Breast epithelium (tissue), 3 donors: ENCODE data around the gene CD200R1L.

Experiments
- CTCF ChIP-seq, 3 donors: fragments of 450-650 bp; IDR thresholded peaks; one replicate each; pipeline ENCODE4 v1.5.1; 2016 to 2017; ENCODE audit warnings: antibody characterized with exemption in 3 of 3, mild to moderate bottlenecking in 3 of 3, moderate library complexity in 3 of 3
- POLR2A ChIP-seq: fragments of 450-650 bp; IDR thresholded peaks from one replicate; pipeline ENCODE4 v1.6.1; 2016; ENCODE audit warnings: antibody characterized with exemption, mild to moderate bottlenecking, moderate library complexity
- POLR2AphosphoS5 ChIP-seq, 3 donors: sonication (generic); formaldehyde crosslinking; IDR thresholded peaks; one replicate each; pipeline ENCODE4 v1.6.1; 2017; ENCODE audit warnings: antibody characterized with exemption in 3 of 3

- TF ChIP-seq CTCF (IDR thresholded peaks at IDR 0.05) (no peak), POLR2A (no peak), POLR2AphosphoS5 (IDR thresholded peaks at IDR 0.05) (no peak)
Observed at GRCh38 chr3:112847692-112848091, 1.0 kb upstream of the CD200R1L start.
